Progenitor cell of endocrine pancreas (in vitro differentiated cells): Measurements from ENCODE around the gene CDH12. TPM values are rescaled to one million over a fixed set of nuclear protein-coding genes. Genes with fewer than 3 reads are reported as not detected.
"Not testable (repeated sequence)": the region's sequence is repeated elsewhere in the genome, so short reads cannot be mapped to it uniquely, and the experiment has no call there.

Source experiments
- DNase-seq: peaks from one replicate; pipeline ENCODE4 v3.0.0; 2021; ENCODE audit warnings: low spot score; ENCODE audit not compliant: unreplicated experiment
- H3K27ac Mint-ChIP-seq: 2 replicates; pipeline ENCODE4 v1.8.0; 2021; ENCODE audit warnings: mild to moderate bottlenecking, moderate library complexity, mixed read lengths
- H3K27me3 Mint-ChIP-seq: 2 replicates; pipeline ENCODE4 v1.8.0; 2021; ENCODE audit warnings: mixed read lengths
- H3K36me3 Mint-ChIP-seq: 2 replicates; pipeline ENCODE4 v1.8.0; 2022; ENCODE audit warnings: mixed read lengths; ENCODE audit not compliant: insufficient read depth
- H3K4me1 Mint-ChIP-seq: 2 replicates; pipeline ENCODE4 v1.8.0; 2021; ENCODE audit warnings: low read depth, mixed read lengths
- H3K4me3 Mint-ChIP-seq: 2 replicates; pipeline ENCODE4 v1.8.0; 2021; ENCODE audit warnings: low read depth, mild to moderate bottlenecking, moderate library complexity, mixed read lengths
- H3K9me3 Mint-ChIP-seq: 2 replicates; pipeline ENCODE4 v1.8.0; 2021; ENCODE audit warnings: low read depth, mixed read lengths
- CTCF ChIP-seq: fragments of 200-600 bp; sonication (generic); IDR thresholded peaks from one replicate; pipeline ENCODE4 v1.5.0; 2021; ENCODE audit warnings: antibody characterized with exemption, mild to moderate bottlenecking; ENCODE audit not compliant: unreplicated experiment
- total RNA-seq: library from RNA; stranded (reverse); gene quantifications from 2 replicates; pipeline ENCODE4 v1.2.1, GENCODE V29; 2021

Gene CDH12
- total RNA-seq, 1 donor from 2014 or later = 2.8 TPM

GRCh38 chr5:22779499-22779898, 73.6 kb downstream of the CDH12 start:
- peaks cover 3% of the 10 kb centered on the region for H3K9me3 Mint-ChIP-seq
- TF ChIP-seq CTCF = no peak
- no peak for DNase-seq
- no peaks in the 10 kb centered on the region for H3K36me3 Mint-ChIP-seq
- H3K27ac Mint-ChIP-seq = no peak overlapping the region
- no peak overlapping the region for H3K4me3 Mint-ChIP-seq
- peaks cover 12% of the 10 kb centered on the region for H3K27me3 Mint-ChIP-seq
- H3K4me1 Mint-ChIP-seq = peaks cover 7% of the 10 kb centered on the region

- no peak for DNase-seq
- peaks cover 5% of the 10 kb centered on the region for H3K27me3 Mint-ChIP-seq
- no peak overlapping the region for H3K4me3 Mint-ChIP-seq
- no peaks in the 10 kb centered on the region for H3K36me3 Mint-ChIP-seq
- no peak for TF ChIP-seq CTCF
- H3K27ac Mint-ChIP-seq = no peak overlapping the region
- peaks cover 6% of the 10 kb centered on the region for H3K4me1 Mint-ChIP-seq
- peaks cover 14% of the 10 kb centered on the region for H3K9me3 Mint-ChIP-seq
Measured at GRCh38 chr5:22776285-22776684, 76.9 kb downstream of the CDH12 start.

GRCh38 chr5:22774214-22774613, 78.9 kb downstream of the CDH12 start:
- H3K36me3 Mint-ChIP-seq, H3K4me1 Mint-ChIP-seq, H3K27ac Mint-ChIP-seq, H3K4me3 Mint-ChIP-seq, H3K27me3 Mint-ChIP-seq, DNase-seq: not testable (repeated sequence)
- peaks cover 14% of the 10 kb centered on the region for H3K9me3 Mint-ChIP-seq

- Mint-ChIP-seq H3K27ac (no peak overlapping the region), H3K4me3 (no peak overlapping the region), H3K9me3 (no peaks in the 10 kb centered on the region), H3K27me3 (peaks cover 36% of the 10 kb centered on the region), H3K4me1 (peaks cover 13% of the 10 kb centered on the region), H3K36me3 (no peaks in the 10 kb centered on the region)
- no peak for DNase-seq
- TF ChIP-seq CTCF = no peak
Measured at GRCh38 chr5:22764736-22765135, 88.4 kb downstream of the CDH12 start.

GRCh38 chr5:22757776-22758175, 95.4 kb downstream of the CDH12 start:
- Mint-ChIP-seq H3K9me3 (no peaks in the 10 kb centered on the region), H3K27ac (no peak overlapping the region), H3K4me3 (no peak overlapping the region)

More at GRCh38 chr5:22757776-22758175, 95.4 kb downstream of the CDH12 start:
- Mint-ChIP-seq H3K4me1 (peaks cover 14% of the 10 kb centered on the region), H3K27me3 (peaks cover 40% of the 10 kb centered on the region), H3K36me3 (no peaks in the 10 kb centered on the region)
- no peak for DNase-seq
- TF ChIP-seq CTCF = no peak
